HUES64 (cell line): ENCODE data around the gene PEX14.
A peak's percentile ranks its signal among the peaks of the same experiment; 100 is the strongest.

ENCODE experiments used
- H3K27ac ChIP-seq: 2 replicates; pipeline ENCODE4 v1.7.0; 2013; ENCODE audit warnings: low read depth, low read length, inconsistent platforms
- H3K27me3 ChIP-seq: 2 replicates; pipeline ENCODE4 v1.6.1; 2013; ENCODE audit warnings: mild to moderate bottlenecking, low read length; ENCODE audit not compliant: insufficient read depth
- H3K36me3 ChIP-seq: 2 replicates; pipeline ENCODE4 v1.6.1; 2013; ENCODE audit warnings: mild to moderate bottlenecking, low read length; ENCODE audit not compliant: insufficient read depth
- H3K4me1 ChIP-seq: 2 replicates; pipeline ENCODE4 v1.6.1; 2013; ENCODE audit warnings: mild to moderate bottlenecking, low read length, moderate library complexity; ENCODE audit not compliant: insufficient read depth
- H3K4me3 ChIP-seq: 2 replicates; pipeline ENCODE4 v1.5.1; 2013; ENCODE audit warnings: mild to moderate bottlenecking, low read length, moderate library complexity
- H3K9ac ChIP-seq: 2 replicates; pipeline ENCODE4 v1.6.1; 2013; ENCODE audit warnings: mild to moderate bottlenecking, low read depth, low read length
- H3K9me3 ChIP-seq: 2 replicates; pipeline ENCODE4 v1.6.1; 2013; ENCODE audit warnings: low read depth, low read length; ENCODE audit not compliant: insufficient read depth
- WGBS: fragments of 150-250, 120-280 bp; methylation state at CpG from one replicate; pipeline ENCODE4 v1.1.7; 2013; ENCODE audit warnings: missing lambda C conversion rate; 5-methylcytosine and 5-hydroxymethylcytosine counted together

Gene PEX14

GRCh38 chr1:10638559-10639005, 163.8 kb downstream of the PEX14 start:
- no peak overlapping the region for H3K27ac ChIP-seq

GRCh38 chr1:10639011-10639774, 164.4 kb downstream of the PEX14 start:
- WGBS: 14% methylated on average over 108 of the region's 108 CpGs
- peaks cover 40% of the 10 kb centered on the region for H3K27me3 ChIP-seq
- peak overlapping the region; percentile 48 for H3K4me3 ChIP-seq
- H3K36me3 ChIP-seq: no peaks in the 10 kb centered on the region
- H3K27ac ChIP-seq: no peak overlapping the region
- H3K9me3 ChIP-seq: no peaks in the 10 kb centered on the region
- H3K4me1 ChIP-seq: no peaks in the 10 kb centered on the region
- H3K9ac ChIP-seq: no peak overlapping the region

More at GRCh38 chr1:10638559-10639005, 163.8 kb downstream of the PEX14 start:
- Histone ChIP-seq H3K9me3 (no peaks in the 10 kb centered on the region), H3K4me1 (no peaks in the 10 kb centered on the region), H3K9ac (no peak overlapping the region), H3K36me3 (no peaks in the 10 kb centered on the region), H3K4me3 (peak overlapping the region; percentile 48), H3K27me3 (peaks cover 40% of the 10 kb centered on the region)
- 1% methylated on average over 57 of the region's 57 CpGs for WGBS

- no peaks in the 10 kb centered on the region for H3K36me3 ChIP-seq
- H3K9me3 ChIP-seq: no peaks in the 10 kb centered on the region
- 0 out of 2 replicates have a peak overlapping the region, but pooled peaks have one; percentile 40 for H3K4me3 ChIP-seq
- H3K9ac ChIP-seq: no peak overlapping the region
- 82% methylated on average over 45 of the region's 45 CpGs for WGBS
- no peaks in the 10 kb centered on the region for H3K4me1 ChIP-seq
- H3K27me3 ChIP-seq: peaks cover 40% of the 10 kb centered on the region
- no peak overlapping the region for H3K27ac ChIP-seq
Measured at GRCh38 chr1:10639775-10640578, 165.2 kb downstream of the PEX14 start.

- Histone ChIP-seq H3K27ac (no peak overlapping the region), H3K36me3 (no peaks in the 10 kb centered on the region), H3K27me3 (peaks cover 40% of the 10 kb centered on the region), H3K9ac (no peak overlapping the region), H3K4me3 (no peak overlapping the region), H3K9me3 (no peaks in the 10 kb centered on the region), H3K4me1 (no peaks in the 10 kb centered on the region)
- 87% methylated on average over 16 of the region's 16 CpGs for WGBS
Measured at GRCh38 chr1:10640843-10641553, 166.2 kb downstream of the PEX14 start.

GRCh38 chr1:10641976-10642375, 167.2 kb downstream of the PEX14 start:
- Histone ChIP-seq H3K4me1 (no peaks in the 10 kb centered on the region), H3K27me3 (peaks cover 38% of the 10 kb centered on the region), H3K4me3 (no peak overlapping the region), H3K9ac (no peak overlapping the region), H3K9me3 (no peaks in the 10 kb centered on the region), H3K27ac (no peak overlapping the region), H3K36me3 (no peaks in the 10 kb centered on the region)
- 63% methylated on average over 23 of the region's 24 CpGs for WGBS

GRCh38 chr1:10642403-10643080, 167.8 kb downstream of the PEX14 start:
- H3K27me3 ChIP-seq: peaks cover 32% of the 10 kb centered on the region
- H3K27ac ChIP-seq: no peak overlapping the region
- no peaks in the 10 kb centered on the region for H3K36me3 ChIP-seq
- no peak overlapping the region for H3K4me3 ChIP-seq
- 89% methylated on average over 31 of the region's 31 CpGs for WGBS
- H3K4me1 ChIP-seq: no peaks in the 10 kb centered on the region
- H3K9ac ChIP-seq: no peak overlapping the region
- no peaks in the 10 kb centered on the region for H3K9me3 ChIP-seq

- Histone ChIP-seq H3K4me1 (no peaks in the 10 kb centered on the region), H3K4me3 (no peak overlapping the region), H3K27me3 (peaks cover 21% of the 10 kb centered on the region), H3K27ac (no peak overlapping the region), H3K36me3 (no peaks in the 10 kb centered on the region), H3K9me3 (no peaks in the 10 kb centered on the region), H3K9ac (no peak overlapping the region)
- whole genome bisulfite sequencing: 93% methylated on average over 17 of the region's 17 CpGs
Measured at GRCh38 chr1:10643607-10644306, 169.0 kb downstream of the PEX14 start.

GRCh38 chr1:10644307-10645128, 169.8 kb downstream of the PEX14 start:
- Histone ChIP-seq H3K27me3 (peaks cover 21% of the 10 kb centered on the region), H3K4me1 (0 out of 2 replicates have a peak, but pooled peaks cover 6% of the 10 kb centered on the region), H3K36me3 (no peaks in the 10 kb centered on the region), H3K4me3 (no peak overlapping the region), H3K27ac (no peak overlapping the region), H3K9ac (no peak overlapping the region), H3K9me3 (no peaks in the 10 kb centered on the region)
- WGBS: 95% methylated on average over 32 of the region's 32 CpGs

GRCh38 chr1:10646347-10646861, 171.7 kb downstream of the PEX14 start:
- Histone ChIP-seq H3K36me3 (no peaks in the 10 kb centered on the region), H3K9me3 (no peaks in the 10 kb centered on the region), H3K4me1 (peaks cover 11% of the 10 kb centered on the region), H3K9ac (no peak overlapping the region), H3K4me3 (no peak overlapping the region), H3K27me3 (peaks cover 22% of the 10 kb centered on the region), H3K27ac (no peak overlapping the region)
- 90% methylated on average over 12 of the region's 12 CpGs for WGBS
